Activated T-cell treated with anti-CD3 and anti-CD28 coated beads, Interleukin-2, amount 50 U/mL, for 24 hours (primary cell): ENCODE data around the gene MRPS5.

ENCODE experiments used
- DNase-seq: peaks from one replicate; pipeline ENCODE4 v3.0.0-alpha.2; 2020
- H3K27ac Mint-ChIP-seq: 2 replicates; pipeline ENCODE4 v1.8.0; 2020; ENCODE audit warnings: mild to moderate bottlenecking, mixed read lengths
- H3K27me3 Mint-ChIP-seq: 2 replicates; pipeline ENCODE4 v1.8.0; 2020; ENCODE audit warnings: mixed read lengths
- H3K36me3 Mint-ChIP-seq: 2 replicates; pipeline ENCODE4 v1.8.0; 2020; ENCODE audit warnings: low read depth, mixed read lengths
- H3K4me1 Mint-ChIP-seq: 2 replicates; pipeline ENCODE4 v1.8.0; 2020; ENCODE audit warnings: low read depth, mixed read lengths
- H3K4me3 Mint-ChIP-seq: 2 replicates; pipeline ENCODE4 v1.8.0; 2020; ENCODE audit warnings: mild to moderate bottlenecking, moderate library complexity, mixed read lengths
- H3K9me3 Mint-ChIP-seq: 2 replicates; pipeline ENCODE4 v1.8.0; 2020; ENCODE audit warnings: mixed read lengths

MRPS5 gene

DNA sequence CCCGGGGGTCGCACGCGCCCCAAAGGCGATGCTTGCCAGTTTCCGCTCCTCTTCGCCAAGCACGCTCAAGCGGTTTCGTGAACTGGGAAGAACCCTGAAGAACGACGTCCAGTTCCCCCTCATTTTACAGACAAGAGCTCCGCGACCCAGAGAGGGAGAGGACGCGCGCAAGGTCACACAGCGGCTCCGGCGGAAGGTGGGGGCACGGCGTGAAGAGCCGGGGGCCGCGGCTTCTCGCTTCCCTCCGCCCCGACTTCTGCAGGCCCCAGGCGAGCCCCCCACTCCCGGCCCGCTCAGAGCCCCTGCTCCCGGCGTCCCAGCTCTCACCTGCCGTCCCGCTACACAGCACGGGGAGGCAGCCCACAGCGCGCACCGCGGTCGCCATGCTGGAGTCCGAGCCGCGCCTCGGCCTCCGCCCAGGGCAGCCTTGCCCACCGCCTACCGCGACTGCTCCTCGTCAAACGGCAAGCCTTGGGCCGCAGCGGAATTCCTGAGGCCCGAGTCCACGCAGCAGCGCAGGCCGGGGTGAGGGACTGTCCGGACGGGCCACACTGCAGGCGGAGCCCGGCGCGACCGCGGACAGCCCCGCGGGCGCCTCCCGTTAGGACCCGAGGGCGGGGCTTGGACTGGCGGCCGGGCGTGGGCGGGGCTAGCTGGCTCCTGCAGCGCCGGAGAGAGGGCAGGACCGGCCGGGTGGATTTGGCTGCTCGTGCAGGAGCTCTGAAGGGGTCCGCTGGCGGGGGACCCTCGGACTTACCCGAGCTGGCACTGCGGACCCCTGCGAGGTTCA is at the start of gene MRPS5:
Gene MRPS5 (minus strand): TSS at position 402 of the 790 bp plus-strand sequence. CDS start 17 bp downstream, at position 385.
- Mint-ChIP-seq H3K4me3 (peak within 1 kb of the TSS; percentile 97), H3K9me3 (no peaks in the 10 kb centered on the region), H3K4me1 (peaks cover 46% of the 10 kb centered on the region), H3K27me3 (no peaks in the 10 kb centered on the region), H3K27ac (peak within 1 kb of the TSS; percentile 96), H3K36me3 (peaks cover 47% of the 10 kb centered on the region)
- DNase-seq, result peak; percentile 97

DNA sequence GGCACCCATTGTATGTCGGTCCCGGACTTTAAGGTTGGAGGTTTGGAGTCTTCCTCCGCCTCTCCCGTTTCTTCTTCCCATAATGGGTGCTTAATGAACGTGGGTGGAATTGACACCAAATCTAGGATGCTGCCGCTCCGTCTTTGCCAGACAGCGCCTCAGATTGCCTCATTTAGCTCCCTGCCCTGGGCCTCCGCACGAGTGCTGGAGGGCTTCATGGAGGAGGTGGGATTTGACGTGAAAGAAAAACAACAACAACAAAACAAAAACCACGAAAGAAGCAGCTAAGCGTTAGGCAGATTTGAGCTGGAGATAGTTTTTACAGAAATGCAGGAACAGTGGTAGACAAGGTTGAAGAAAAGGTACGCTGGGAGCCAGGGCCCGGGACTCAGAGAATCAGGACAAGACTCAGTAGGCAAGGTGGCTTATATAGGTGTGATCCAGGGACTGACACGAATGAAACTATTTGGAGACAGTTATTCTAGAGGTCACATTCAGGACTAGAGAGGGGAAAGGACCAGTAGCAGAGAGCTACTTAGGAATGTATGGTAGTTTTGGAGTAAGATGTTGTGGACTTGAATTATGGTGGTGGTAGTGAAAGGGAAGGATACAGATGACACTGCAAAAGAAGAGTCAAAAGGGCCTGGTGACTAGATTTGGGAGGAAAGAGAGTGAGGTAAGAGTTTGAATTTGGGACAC is 44.6 kb upstream of the MRPS5 start:
- Mint-ChIP-seq H3K4me3 (peak overlapping the region; percentile 98), H3K4me1 (peaks cover 35% of the 10 kb centered on the region), H3K27ac (peak overlapping the region; percentile 97), H3K36me3 (peaks cover 38% of the 10 kb centered on the region), H3K9me3 (no peaks in the 10 kb centered on the region), H3K27me3 (no peaks in the 10 kb centered on the region)
- no peak for DNase-seq

DNA sequence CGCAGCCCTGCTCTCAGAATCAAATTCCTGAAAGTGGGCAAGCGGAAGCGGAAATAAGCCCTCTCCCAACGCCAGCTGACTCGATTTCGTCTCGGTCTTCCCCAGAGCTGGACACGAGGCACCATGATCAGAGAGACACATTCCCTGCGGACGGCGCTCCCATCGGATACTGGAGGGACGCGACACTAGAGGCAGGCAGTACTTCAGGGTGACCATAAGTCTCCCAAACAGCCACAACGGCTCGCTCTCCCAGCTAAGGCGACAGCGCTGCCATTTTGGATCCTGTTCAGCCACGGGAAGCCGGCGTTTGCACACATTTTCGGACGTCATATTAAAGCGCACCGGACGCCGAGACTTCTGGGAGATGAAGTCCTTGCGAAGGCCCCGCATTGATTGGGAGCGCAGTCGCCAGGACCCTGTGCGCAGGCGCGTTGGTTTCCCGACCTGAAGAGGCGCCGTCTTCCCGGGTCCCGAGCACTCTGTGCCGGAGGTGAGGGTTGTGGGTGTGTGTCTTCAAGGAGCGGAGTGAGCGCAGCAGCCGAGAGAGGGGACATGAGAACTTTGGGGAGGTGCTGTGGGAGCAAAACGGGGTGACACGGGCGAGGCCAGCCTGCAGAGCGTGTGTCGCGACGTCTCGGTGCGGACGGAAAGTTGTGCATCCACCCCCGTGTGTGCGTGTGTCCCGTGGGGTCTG is 43.9 kb upstream of the MRPS5 start, which contains the start of gene ZNF2:
Gene ZNF2 (plus strand): TSS at position 439 of the 694 bp plus-strand sequence. CDS start 10,418 bp downstream, outside the sequence.
- peak within 1 kb of the TSS; percentile 98 for H3K4me3 Mint-ChIP-seq
- no peaks in the 10 kb centered on the region for H3K27me3 Mint-ChIP-seq
- peak within 1 kb of the TSS; percentile 97 for H3K27ac Mint-ChIP-seq
- peaks cover 38% of the 10 kb centered on the region for H3K36me3 Mint-ChIP-seq
- DNase-seq, result peak; percentile 96
- H3K9me3 Mint-ChIP-seq, result no peaks in the 10 kb centered on the region
- H3K4me1 Mint-ChIP-seq, result peaks cover 34% of the 10 kb centered on the region

DNA sequence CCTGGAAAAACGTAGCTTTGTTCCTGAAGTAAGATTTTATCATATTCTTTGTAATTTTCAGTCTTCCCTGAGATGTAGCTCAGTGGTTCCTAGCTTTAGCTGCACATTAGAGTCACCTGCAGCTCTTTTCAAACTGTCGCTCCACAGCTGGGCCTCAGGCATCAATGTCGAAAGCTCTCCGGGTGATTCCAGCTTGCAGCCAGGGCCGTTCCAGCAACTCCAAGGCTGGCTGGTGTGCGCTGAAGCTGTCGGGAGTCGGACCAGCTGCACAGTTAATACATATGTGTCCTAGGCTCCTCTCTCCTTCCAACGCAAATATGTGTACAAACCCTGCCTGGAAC is 43.4 kb upstream of the MRPS5 start:
- Mint-ChIP-seq H3K4me1 (peaks cover 38% of the 10 kb centered on the region), H3K27ac (peak overlapping the region; percentile 97), H3K36me3 (peaks cover 38% of the 10 kb centered on the region), H3K9me3 (no peaks in the 10 kb centered on the region), H3K4me3 (peak overlapping the region; percentile 98), H3K27me3 (no peaks in the 10 kb centered on the region)
- DNase-seq, result no peak

DNA sequence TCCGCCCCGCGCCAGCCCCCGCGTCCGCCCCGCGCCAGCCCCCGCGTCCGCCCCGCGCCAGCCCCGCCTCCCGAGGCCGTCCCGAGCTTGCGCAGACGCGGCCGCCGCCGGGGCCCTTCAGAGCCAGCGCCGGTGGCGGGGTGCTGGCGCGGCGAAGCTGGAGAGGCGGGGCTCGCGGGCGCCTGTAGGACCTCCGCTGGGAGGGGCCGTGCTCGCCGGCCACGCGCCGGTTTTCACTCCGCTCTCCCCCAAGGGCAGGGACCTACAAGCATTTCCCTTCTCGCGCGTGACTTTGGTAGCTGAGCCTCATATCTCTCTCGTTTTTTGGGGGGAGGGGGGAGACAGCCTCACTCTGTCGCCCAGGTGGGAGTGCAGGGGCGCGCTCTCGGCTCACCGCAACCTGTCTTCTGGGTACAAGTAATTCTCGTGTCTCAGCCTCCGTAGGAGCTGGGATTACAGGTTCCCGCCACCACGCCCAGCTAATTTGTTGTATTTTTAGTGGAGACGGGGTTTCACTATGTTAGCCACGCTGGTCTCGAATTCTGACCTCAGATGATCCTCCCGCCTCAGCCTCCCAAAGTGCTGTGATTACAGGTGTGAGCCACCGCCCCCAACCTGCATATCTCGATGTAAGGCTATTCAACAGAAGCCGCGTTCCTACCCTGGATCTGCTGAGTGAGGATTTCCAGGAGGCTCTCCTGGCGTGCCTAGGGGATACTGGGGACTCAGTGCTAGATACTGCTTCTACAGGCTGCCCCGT is 38.3 kb upstream of the MRPS5 start, which contains the start of gene ZNF514:
Gene ZNF514 (minus strand): TSS at position 159 of the 760 bp plus-strand sequence. CDS start 6,595 bp downstream, outside the sequence.
- peak; percentile 85 for DNase-seq
- peaks cover 13% of the 10 kb centered on the region for H3K9me3 Mint-ChIP-seq
- H3K27ac Mint-ChIP-seq, result peak within 1 kb of the TSS; percentile 88
- peak within 1 kb of the TSS; percentile 80 for H3K4me3 Mint-ChIP-seq
- H3K36me3 Mint-ChIP-seq, result peaks cover 42% of the 10 kb centered on the region
- no peaks in the 10 kb centered on the region for H3K27me3 Mint-ChIP-seq
- H3K4me1 Mint-ChIP-seq, result peaks cover 28% of the 10 kb centered on the region

DNA sequence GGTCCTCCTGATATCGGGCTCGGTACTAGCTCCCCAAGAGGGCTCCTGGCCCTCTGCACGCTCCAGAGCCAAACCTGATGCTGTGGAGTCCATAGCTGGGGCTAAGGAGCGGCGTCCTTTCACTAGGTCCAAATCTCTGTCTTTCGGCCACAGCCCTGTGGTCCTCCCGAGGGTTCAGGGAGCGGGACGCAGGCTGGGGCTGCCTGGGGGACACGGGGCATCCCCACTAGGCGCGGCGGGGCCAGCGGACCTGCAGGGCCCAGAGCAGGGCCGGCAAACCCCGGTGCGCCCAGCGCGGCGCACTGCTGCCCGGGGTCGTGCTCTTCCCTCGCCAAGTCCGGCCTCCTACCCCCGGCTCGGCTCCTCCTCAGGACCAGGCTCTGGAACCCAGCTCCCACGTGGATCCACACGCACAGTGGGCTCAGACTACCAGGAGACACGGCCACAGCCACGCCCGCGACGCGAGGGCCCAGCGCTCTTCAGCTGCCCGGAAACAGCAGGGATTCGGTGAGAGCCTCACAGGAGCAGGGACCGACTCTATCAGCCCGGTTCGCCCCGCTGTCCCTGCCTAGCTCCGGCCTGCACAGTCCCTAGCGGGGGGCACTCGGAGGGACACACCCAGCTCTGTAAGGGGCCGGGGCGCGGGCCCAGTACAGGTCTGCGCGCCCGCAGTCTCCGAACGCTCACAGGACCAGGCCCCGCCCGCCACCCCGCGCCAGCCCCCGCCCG is 37.4 kb upstream of the MRPS5 start:
- Mint-ChIP-seq H3K9me3 (peaks cover 21% of the 10 kb centered on the region), H3K4me3 (peak overlapping the region; percentile 76), H3K36me3 (peaks cover 45% of the 10 kb centered on the region), H3K4me1 (peaks cover 23% of the 10 kb centered on the region), H3K27me3 (no peaks in the 10 kb centered on the region), H3K27ac (peak overlapping the region; percentile 55)
- peak; percentile 72 for DNase-seq

DNA sequence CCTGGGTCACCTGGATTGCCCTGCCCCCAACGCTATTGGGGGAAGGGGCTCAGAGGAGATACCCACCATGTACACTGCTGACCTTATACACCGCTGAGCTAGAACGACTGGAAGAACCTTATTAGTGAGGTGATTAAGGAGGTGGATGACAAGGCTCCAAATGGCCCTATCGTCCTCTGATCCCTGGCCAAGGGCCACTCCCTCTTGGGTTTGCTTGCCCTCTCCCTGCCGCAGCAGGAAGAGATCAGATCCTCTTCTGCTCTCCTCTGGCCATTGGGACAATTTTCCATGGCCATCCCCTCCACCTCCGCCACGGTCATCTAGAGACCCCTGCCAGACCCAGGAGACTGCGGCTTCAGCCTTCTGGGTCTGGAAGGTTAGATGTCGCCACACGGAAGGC is 36.8 kb upstream of the MRPS5 start:
- Mint-ChIP-seq H3K4me1 (peaks cover 17% of the 10 kb centered on the region), H3K9me3 (peaks cover 28% of the 10 kb centered on the region), H3K4me3 (peak overlapping the region; percentile 76), H3K36me3 (peaks cover 48% of the 10 kb centered on the region), H3K27ac (no peak overlapping the region), H3K27me3 (no peaks in the 10 kb centered on the region)
- DNase-seq, result peak; percentile 31

DNA sequence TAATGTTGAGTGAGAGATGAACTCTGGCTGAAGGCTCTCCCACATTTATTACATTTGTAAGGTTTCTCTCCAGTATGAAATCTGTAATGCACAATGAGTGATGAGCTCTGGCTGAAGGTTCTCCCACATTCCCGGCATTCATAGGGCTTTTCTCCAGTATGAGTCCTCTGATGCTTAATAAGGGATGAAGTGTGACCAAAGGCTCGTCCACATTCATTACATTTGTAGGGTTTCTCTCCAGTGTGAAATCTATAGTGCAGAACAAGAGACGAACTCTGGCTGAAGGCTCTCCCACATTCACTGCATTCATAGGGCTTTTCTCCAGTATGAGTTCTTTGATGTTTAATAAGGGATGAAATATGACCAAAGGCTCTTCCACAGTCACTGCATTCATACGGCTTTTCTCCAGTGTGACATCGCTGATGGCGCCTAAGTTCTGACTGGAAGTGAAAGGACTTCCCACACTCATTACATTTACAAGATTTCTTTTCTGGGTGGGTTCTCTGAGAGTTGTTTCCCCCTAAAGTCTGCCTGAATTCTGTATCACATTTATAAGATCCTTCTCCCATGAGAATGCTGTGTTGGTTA is 27.9 kb upstream of the MRPS5 start:
- Mint-ChIP-seq H3K27ac (no peak overlapping the region), H3K27me3 (no peaks in the 10 kb centered on the region), H3K4me1 (no peaks in the 10 kb centered on the region), H3K4me3 (no peak overlapping the region), H3K36me3 (peaks cover 94% of the 10 kb centered on the region), H3K9me3 (peaks cover 85% of the 10 kb centered on the region)
- no peak for DNase-seq

DNA sequence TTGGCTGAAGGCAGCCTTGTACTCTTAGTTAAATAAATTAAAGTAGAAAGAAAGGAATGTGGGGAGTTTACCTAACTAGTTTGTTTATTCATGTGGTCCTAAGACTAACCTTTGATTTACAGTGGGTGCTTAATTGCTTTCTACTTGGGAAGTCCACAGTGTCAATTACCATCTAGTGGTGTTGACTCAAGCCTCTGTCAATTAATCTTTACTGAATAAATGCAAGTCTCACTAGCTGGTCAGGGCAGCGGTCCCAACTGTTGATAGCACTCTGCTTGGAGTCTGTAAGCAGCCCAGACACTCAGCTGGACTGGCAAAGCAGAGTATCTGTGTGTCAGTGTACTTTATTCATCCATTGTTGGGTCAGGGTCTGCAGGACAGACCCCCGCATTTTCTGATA is 22.2 kb upstream of the MRPS5 start:
- Mint-ChIP-seq H3K36me3 (peaks cover 74% of the 10 kb centered on the region), H3K4me1 (no peaks in the 10 kb centered on the region), H3K9me3 (peaks cover 69% of the 10 kb centered on the region), H3K4me3 (no peak overlapping the region), H3K27ac (no peak overlapping the region), H3K27me3 (no peaks in the 10 kb centered on the region)
- DNase-seq, result no peak

DNA sequence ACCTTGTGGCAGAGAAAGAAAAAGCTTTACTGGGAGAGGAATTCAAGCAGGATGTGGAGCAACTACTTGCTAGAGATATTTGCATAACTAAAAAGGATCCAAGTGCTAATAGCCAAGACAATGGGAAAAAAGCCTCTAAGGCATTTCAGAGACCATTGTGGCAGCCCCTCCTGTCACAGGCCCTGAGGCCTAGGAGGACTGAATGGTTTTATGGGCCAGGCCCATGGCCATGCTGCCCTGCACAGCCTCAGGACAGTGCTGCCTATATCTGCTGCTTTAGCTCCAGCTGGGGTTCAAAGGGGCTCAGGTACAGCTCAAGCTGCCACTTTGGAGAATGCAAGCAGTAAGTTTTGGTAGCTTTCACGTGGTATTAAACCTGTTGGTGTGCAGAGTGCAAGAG is 17.1 kb upstream of the MRPS5 start:
- no peak overlapping the region for H3K4me3 Mint-ChIP-seq
- DNase-seq, result no peak
- H3K27me3 Mint-ChIP-seq, result no peaks in the 10 kb centered on the region
- no peaks in the 10 kb centered on the region for H3K4me1 Mint-ChIP-seq
- no peak overlapping the region for H3K27ac Mint-ChIP-seq
- H3K9me3 Mint-ChIP-seq, result peaks cover 52% of the 10 kb centered on the region
- peaks cover 51% of the 10 kb centered on the region for H3K36me3 Mint-ChIP-seq

DNA sequence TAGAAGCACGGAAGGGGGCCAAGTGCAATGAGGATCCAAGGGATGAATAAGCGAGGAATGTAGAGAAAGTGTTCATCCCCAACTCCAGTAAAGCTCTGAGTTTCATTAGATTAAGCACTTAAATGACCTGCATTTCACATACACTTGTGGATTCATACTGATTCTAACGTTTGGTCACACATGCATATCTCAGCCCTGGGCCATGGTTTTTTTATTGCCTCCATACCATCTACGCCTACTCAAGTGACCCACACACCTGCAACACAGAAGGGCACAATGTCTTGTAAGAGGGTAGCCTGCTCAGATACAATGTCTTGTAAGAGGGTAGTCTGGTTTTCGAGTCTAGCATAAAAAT is 566 bp upstream of the MRPS5 start:
- Mint-ChIP-seq H3K27ac (peak overlapping the region; percentile 92), H3K36me3 (peaks cover 42% of the 10 kb centered on the region), H3K4me1 (peaks cover 44% of the 10 kb centered on the region), H3K27me3 (no peaks in the 10 kb centered on the region), H3K4me3 (peak overlapping the region; percentile 97), H3K9me3 (no peaks in the 10 kb centered on the region)
- no peak for DNase-seq

DNA sequence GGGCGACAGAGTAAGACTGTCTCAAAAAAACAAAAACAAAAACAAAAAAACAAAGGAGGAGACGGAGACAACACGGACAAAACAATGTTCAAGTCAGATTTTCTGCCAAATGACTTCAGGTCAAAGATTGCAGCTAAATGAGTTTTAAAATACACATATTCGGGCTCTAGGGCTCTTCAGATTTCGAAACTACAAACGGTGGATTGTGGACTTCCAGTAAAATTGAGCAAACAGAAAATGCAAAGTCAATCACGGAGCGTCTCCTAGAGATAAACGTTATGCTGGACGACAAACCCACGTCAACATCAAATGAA is 558 bp downstream of the MRPS5 start:
- H3K4me1 Mint-ChIP-seq, result peaks cover 47% of the 10 kb centered on the region
- H3K9me3 Mint-ChIP-seq, result no peaks in the 10 kb centered on the region
- H3K27me3 Mint-ChIP-seq, result no peaks in the 10 kb centered on the region
- H3K27ac Mint-ChIP-seq, result peak overlapping the region; percentile 96
- peak overlapping the region; percentile 97 for H3K4me3 Mint-ChIP-seq
- H3K36me3 Mint-ChIP-seq, result peaks cover 51% of the 10 kb centered on the region
- DNase-seq, result no peak

DNA sequence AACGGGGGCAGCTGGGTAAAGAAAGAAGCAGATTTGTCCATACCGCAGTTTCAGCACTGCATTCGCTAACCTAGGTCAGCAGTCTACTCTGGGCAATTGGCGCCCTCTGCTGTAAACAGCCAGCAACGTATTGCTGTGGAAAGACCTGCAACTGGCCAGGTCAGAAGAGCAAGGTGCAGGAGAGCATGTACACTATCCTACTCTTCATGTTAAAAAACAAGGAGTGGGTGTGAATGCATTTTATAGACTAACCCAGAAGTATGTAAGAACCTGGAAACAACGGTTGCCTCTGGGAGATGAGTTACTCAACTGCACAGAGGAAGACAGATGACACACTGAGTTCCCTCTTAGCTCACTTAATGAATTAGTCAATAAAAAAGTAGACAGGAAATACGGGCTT is 6.2 kb downstream of the MRPS5 start:
- H3K27ac Mint-ChIP-seq, result no peak overlapping the region
- H3K4me3 Mint-ChIP-seq, result no peak overlapping the region
- peaks cover 82% of the 10 kb centered on the region for H3K36me3 Mint-ChIP-seq
- H3K4me1 Mint-ChIP-seq, result peaks cover 50% of the 10 kb centered on the region
- peak; percentile 73 for DNase-seq
- no peaks in the 10 kb centered on the region for H3K27me3 Mint-ChIP-seq
- H3K9me3 Mint-ChIP-seq, result no peaks in the 10 kb centered on the region
